HG03460 (cell line): ENCODE data around the gene APOL6.
"Not testable (repeated sequence)": the region's sequence is repeated elsewhere in the genome, so short reads cannot be mapped to it uniquely, and the experiment has no call there.

Experiments used
- ATAC-seq: cut with Tn5 transposase; IDR thresholded peaks from one replicate; pipeline ENCODE4 v1.9.1; 2021; ENCODE audit not compliant: unreplicated experiment

The APOL6 gene

DNA sequence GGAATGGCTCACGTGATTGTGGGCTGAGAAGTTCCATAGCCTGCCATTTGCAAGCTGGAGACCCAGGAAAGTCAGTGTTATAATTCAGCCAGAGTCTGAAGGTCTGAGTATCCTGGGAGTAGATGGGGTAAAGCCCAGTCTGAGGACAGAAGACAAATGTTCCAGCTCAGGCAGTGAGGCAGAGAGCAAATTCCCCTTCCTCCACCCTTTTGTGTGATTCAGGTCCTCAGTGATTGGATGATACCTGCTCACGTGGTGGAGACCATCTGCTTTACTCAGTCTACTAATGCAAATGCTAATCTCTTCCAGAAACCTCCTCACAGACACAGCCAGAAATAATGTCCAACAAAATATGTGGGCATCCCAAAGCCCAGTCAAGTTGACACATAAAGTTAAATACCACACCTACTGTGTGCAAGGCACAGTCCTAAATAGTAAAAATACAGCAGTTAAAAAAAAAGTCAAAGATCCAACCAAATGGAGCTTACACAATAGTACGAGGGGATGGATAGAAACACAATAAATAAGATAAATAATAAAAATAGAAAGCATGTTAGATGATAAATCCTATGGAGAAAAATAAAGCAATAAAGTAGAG is 13.2 kb upstream of the APOL6 start:
- no peak for ATAC-seq

DNA sequence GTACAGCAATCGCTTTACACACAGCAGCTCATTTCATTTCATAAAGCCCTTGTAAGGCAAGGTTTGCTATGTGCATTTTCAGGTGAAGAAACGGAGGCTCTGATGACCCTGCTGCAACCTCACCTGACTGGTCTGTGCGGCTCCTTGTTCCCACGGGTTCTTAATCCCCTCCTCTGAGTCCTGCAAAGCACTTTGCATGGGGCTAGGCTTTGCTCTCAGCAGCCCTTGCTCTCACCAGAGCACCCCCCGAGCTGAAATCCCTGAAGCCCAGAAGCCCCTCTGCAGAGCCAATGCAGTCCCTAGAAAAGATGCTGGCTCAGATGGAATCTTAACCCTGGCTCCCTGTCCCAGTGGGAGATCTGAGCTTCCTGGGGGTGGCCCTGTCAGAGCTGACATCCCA is 11.0 kb upstream of the APOL6 start:
- ATAC-seq: no peak

DNA sequence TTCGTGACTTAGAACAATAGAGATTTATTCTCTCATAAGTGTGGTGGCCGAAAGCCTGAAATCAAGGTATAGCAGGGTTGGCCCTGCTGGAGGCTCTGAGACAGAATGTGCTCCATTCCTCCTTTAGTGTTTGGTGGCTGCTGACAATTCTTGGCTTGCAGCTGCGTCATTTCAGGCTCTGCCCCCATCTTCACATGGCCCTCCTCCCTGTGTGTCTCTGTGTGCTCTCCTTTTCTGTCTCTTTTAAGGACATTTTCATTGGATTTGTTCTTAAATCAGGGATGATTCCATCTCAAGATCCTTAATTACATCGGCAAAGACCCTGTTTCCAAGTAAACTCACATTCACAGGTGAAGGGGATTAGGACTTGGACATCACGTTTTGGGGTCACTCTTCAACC is 10.2 kb upstream of the APOL6 start:
- no peak for ATAC-seq

DNA sequence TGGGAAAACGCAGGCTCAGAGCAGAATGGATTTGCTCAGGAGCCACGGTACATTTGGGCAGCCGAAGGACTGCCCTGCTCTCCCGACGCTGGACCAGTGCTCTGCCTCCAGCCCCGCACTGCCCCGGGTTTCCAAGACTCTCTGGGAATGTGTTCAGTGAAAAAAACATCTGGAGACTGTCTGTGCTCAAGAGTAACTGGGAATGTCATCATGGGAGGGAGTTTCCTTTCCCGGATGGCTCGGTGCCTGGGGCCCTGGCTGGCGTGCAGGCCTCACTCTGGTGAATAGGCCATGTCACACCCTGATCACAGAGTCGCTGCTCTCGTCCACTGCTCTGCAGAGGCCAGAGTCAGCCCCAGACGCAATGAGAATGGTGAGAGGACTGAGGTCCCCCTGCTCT is 9.8 kb upstream of the APOL6 start:
- ATAC-seq: no peak

DNA sequence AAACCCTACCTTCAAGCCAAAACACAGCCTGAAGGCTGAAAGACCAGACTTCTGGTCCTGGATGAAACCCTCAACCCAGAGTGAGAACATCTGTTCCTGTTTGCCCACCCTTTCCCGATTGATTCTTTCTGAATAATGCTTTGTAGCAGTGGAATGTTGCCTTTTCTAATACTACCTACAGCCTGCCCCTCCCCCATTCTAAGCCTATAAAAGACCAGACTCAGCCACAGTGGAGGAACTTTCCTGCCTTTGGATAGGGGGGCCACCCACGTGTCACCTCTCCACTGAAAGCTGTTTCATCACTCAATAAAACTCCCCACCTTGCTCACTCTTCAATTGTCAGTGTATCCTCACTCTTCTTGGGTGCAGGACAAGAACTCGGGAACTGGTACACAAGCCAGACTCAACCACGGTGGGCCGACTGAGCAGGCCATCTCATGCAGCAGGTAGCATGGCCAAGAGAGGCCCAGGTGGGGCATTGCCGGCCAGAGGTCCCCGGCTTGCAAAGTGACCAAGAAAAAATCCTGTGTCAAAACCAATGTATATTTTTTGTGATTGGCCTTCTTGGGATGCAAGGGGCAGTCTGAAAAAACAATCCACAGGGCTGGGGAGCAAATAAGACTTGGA is 6.6 kb upstream of the APOL6 start:
- no peak for ATAC-seq

GRCh38 chr22:35642305-35642741 is 5.9 kb upstream of the APOL6 start:
- no peak for ATAC-seq

DNA sequence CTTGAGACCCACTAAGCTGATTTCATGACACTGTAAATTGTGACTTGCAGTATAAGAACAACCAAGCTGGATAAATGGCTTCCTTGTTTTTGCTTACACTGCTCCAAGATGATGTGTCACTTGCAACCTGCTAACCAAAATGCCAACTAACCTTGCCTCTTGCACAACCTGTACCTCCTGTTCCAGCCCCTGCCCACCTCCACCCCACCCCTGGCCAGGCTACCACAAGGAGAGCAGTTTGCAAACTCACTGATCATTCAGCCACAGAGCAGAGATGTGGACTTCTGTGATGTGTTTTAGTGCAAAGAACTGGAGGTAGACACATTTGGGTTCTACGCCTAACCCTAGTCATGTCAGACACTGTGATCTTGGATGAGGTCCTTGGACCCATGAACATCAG is 4.3 kb upstream of the APOL6 start:
- ATAC-seq: no peak

DNA sequence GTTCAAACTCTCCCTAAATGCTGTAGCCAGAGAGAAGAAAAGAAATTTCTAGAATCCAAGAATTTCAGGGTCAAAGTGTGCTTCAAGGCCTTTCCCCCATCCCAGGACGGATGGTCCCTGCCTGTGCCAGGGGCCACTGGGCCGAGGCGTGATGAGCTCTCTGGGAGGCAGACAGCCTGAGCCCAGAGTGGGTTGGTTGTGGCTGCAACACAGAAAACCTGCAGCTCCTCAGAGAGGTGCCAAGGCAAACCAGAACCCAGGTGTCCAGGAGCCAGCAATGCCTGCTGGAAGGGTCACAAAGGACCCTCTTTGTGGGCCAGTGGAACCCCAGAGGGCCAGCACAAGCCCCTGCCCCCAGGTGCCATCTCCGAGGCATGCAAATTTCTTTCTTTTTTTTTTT is 2.6 kb upstream of the APOL6 start:
- ATAC-seq: no peak

GRCh38 chr22:35649026-35649553 is 844 bp downstream of the APOL6 start:
- no peak for ATAC-seq

- no peak for ATAC-seq
Measured at GRCh38 chr22:35649636-35650250, 1.5 kb downstream of the APOL6 start.

DNA sequence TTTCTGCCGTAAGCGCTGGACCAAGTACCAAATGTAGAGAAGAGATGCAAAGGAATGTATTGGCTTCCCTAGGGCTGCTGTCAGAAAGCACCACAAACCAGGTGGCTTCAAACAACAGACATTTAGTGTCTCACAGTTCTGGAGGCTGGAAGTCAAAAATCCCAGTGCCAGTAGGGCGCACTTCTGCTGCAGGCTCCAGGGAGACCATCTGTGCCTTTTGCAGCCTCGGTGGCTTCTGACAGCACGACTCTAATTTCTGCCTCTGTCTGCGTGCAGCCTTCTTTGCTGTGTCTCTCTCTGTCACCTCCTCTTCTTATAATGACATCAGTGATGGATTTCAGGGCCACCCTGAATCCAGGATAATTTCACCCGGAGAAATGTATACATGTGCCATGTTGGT is 2.8 kb downstream of the APOL6 start:
- ATAC-seq: no peak

DNA sequence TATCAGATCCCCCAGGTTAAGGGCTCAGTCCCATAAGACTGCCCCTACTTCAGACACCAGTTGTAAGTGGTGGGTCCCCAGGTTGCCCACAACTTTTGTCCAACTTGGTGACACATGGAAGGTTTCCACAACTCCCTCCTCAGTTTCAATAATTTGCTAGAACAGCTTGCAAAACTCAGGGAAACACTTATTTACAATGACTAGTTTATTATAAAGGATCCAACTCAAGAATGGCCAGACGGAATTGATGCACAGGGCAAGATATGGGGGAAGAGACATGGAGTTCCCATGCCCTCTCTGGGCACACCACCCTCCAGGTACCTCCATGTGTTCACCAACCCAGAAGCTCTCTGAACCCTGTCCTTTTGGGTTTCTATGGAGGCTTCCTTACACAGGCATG is 5.6 kb downstream of the APOL6 start:
- no peak for ATAC-seq

DNA sequence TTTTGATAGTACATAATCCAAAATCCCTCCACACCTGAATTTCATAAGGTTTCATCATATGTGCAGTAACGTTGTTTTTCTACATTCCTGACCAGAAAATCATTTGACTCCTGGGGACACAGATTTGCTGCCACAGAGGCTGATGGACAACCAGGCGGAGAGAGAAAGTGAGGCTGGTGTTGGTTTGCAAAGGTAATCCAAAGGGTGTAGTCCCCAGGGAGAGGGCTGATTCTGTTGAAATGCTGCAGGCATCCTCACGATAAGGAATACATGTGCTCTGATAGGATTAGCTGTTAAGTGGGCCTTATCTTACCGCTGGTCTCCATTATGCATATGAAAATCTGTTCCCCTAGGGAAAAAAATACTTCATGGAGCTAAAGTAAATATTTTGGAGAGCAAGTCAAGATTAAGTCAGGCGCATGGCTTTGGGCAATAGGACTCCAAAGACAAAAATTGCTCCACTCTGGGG is 8.1 kb downstream of the APOL6 start:
- ATAC-seq: no peak

- ATAC-seq: no peak
Measured at GRCh38 chr22:35657571-35658312, 9.5 kb downstream of the APOL6 start.

GRCh38 chr22:35660291-35661127 is 12.3 kb downstream of the APOL6 start:
- no peak for ATAC-seq

- ATAC-seq: no peak
Measured at GRCh38 chr22:35661464-35661863, 13.2 kb downstream of the APOL6 start.

DNA sequence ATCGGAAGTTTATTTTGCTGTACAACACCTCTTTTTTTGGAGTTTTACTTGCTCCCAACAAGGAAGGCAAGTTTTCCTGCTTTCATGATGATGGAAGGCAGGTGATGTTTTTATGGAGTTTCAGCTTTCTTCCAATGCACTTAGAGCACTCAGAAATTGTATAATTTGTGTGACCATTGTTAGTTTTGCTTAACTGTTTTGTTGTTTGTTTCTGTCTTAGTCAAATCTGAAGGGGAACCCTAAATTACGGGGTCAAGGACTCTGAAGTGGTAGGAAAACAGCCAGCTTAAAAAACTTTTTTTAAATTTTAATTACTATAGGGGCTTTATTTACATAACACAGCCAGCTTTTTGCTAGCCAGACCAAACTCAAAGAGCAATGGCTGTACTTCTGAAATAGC is 14.7 kb downstream of the APOL6 start:
- ATAC-seq: no peak

DNA sequence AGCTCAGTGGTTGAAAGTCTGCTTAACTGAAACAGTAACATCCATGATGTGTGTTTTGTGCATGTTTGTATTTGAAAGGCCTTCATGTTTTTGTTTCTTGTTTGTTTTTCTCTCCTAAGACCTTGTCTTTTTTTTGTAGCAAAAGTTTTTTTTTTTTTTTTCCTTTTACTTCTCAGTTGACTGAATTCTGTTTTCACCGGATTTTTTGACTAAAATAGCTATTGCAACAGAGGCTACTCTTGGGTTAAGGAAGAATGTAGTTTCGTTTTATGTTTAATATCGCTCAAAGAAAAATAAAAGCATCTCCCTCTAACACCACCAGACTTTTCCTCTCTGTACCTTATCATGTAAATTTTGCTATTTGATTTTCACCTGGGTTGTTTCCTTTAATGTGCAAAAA is 15.1 kb downstream of the APOL6 start:
- no peak for ATAC-seq

- no peak for ATAC-seq
Measured at GRCh38 chr22:35664955-35665587, 16.8 kb downstream of the APOL6 start.

DNA sequence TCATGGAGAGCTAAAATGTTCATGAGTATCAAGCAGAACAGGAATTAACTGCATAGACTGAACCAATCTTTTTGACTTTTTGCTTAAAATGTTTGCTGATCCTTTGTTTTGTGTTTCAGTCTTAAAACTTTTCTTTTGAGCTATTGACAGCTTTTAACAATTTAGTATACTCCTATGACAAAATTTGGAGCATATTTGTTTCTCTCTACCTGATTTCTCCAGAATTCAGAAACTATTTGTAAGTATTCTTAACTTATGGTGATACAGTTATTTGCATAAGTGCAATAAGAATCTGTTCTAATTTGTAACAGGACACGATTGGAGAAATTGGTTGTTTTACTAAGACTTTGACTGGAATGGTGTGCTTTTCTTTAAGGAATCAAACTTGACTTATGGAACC is 18.5 kb downstream of the APOL6 start:
- not testable (repeated sequence) for ATAC-seq
